Measurements from ENCODE around the gene KAT6B.

Gene KAT6B

DNA sequence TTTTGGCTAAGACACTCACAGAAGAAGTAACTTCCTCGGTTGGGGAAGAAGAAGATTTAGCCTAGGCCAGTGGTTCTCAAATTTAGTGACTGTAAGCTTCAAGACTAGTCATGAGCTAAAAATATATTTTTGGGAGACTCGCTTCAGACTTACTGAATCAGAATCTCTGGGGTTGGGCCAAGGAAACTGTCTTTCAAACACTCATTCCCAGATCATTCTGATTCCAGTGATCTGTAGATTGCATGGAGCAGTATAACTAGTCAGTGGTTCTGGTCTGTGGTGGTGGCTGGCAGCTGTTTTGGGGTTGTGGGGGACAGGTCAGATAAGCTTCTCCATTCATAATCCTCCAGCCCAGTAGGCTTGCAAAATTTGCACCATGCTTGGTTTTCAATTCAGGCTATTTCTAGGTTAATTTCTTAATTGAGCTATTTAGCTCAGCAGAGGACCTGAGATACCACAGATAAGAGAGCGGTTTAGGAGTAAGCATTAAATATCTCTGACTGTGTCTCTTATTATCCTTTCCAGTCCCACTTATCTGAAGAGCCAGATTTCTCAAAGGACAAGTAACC lies 3.8 kb upstream of the KAT6B start:
- H2BK15ac ChIP-seq (ENCODE audit: low read length) = no peak overlapping the region
- no peak for DNase-seq (ENCODE audit: low spot score)
- no peak overlapping the region for H4K91ac ChIP-seq (ENCODE audit: low read depth, low read length, poor library complexity)

DNA sequence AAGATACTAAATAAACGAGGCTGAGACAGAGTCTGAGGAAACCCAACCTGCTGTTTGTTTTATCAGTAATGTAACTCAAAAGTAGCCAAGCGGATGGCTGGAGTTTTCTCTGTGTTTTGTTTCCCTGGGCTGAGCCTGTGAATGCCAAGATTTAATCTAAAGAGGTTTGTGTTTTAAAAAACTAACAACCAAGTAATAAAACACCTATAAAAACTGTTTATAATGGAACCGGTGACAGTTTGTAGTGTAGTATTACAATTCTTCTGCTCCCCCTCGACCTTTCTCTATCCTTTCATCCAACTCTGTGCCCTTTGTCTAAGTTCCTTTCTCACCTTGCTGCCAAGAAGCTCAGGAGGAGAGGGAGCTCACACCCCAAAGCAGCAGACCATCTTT lies 2.6 kb upstream of the KAT6B start:
- Histone ChIP-seq H2BK12ac (ENCODE audit: low read length) (no peak overlapping the region), H3K23ac (ENCODE audit: low read depth, low read length, poor library complexity) (no peak overlapping the region), H3K9me3 (replicated peaks in 1 of 2; ENCODE audit: control insufficient read depth in 2 of 2, insufficient read depth in 1 of 2, low read depth in 1 of 2, low read length in 2 of 2) (peaks cover 0 to 3% of the 10 kb centered on the region in 2 donors), H4K91ac (ENCODE audit: low read depth, low read length, poor library complexity) (no peak overlapping the region), H2BK120ac (ENCODE audit: low read depth, low read length) (no peak overlapping the region), H3K18ac (ENCODE audit: low read length) (no peak overlapping the region), H3K79me1 (ENCODE audit: low read depth, low read length) (peaks cover 12% of the 10 kb centered on the region), H2BK15ac (ENCODE audit: low read length) (no peak overlapping the region), H3K27ac (replicated peaks; ENCODE audit: low read length) (no peak overlapping the region), H3K36me3 (replicated peaks in 1 of 2; ENCODE audit: control insufficient read depth in 2 of 2, insufficient read depth in 2 of 2, low read length in 2 of 2) (no peaks in the 10 kb centered on the region), H3K27me3 (ENCODE audit: control insufficient read depth in 3 of 3, insufficient read depth in 3 of 3, low read depth in 1 of 3, low read length in 3 of 3) (no peaks in the 10 kb centered on the region), H2AFZ (ENCODE audit: low read length) (peak overlapping the region; percentile 92), H3K9ac (ENCODE audit: low read depth, low read length, poor library complexity) (no peak overlapping the region), H2AK5ac (ENCODE audit: low read depth, low read length) (no peak overlapping the region), H2BK5ac (ENCODE audit: low read length) (no peak overlapping the region), H3K14ac (ENCODE audit: low read length) (no peak overlapping the region), H3K4me3 (ENCODE audit: low read length in 2 of 2) (peak overlapping the region in 1 of 2 donors; percentile 63), H3K4ac (ENCODE audit: low read length) (no peak overlapping the region), H4K8ac (ENCODE audit: low read depth, low read length) (no peak overlapping the region), H3K4me2 (ENCODE audit: insufficient read depth, low read length, poor library complexity, severe bottlenecking) (no peak overlapping the region), H3K4me1 (ENCODE audit: control insufficient read depth in 2 of 2, insufficient read depth in 1 of 2, low read depth in 1 of 2, low read length in 2 of 2) (peaks cover 10 to 13% of the 10 kb centered on the region in 2 donors)
- no CpG with 5 or more reads among the region's 4 CpGs for WGBS, 2 donors (ENCODE audit: extremely low coverage in 2 of 2, insufficient read length in 2 of 2, insufficient replicate concordance in 1 of 2)
- no peak for DNase-seq (ENCODE audit: low spot score)

More for the DNA sequence above, 3.8 kb upstream of the KAT6B start:
- H3K18ac ChIP-seq (ENCODE audit: low read length) = no peak overlapping the region
- no peak overlapping the region for H3K4me2 ChIP-seq (ENCODE audit: insufficient read depth, low read length, poor library complexity, severe bottlenecking)
- H2BK12ac ChIP-seq (ENCODE audit: low read length) = no peak overlapping the region
- no peaks in the 10 kb centered on the region for H3K36me3 ChIP-seq (replicated peaks in 1 of 2; ENCODE audit: control insufficient read depth in 2 of 2, insufficient read depth in 2 of 2, low read length in 2 of 2)
- H3K4ac ChIP-seq (ENCODE audit: low read length) = no peak overlapping the region
- no peaks in the 10 kb centered on the region for H3K9me3 ChIP-seq (replicated peaks in 1 of 2; ENCODE audit: control insufficient read depth in 2 of 2, insufficient read depth in 1 of 2, low read depth in 1 of 2, low read length in 2 of 2)
- no peak overlapping the region for H2AFZ ChIP-seq (ENCODE audit: low read length)
- no peak overlapping the region for H2BK120ac ChIP-seq (ENCODE audit: low read depth, low read length)
- no peak overlapping the region for H3K14ac ChIP-seq (ENCODE audit: low read length)
- no peak overlapping the region for H3K23ac ChIP-seq (ENCODE audit: low read depth, low read length, poor library complexity)
- peaks cover 8% of the 10 kb centered on the region for H3K79me1 ChIP-seq (ENCODE audit: low read depth, low read length)
- H2AK5ac ChIP-seq (ENCODE audit: low read depth, low read length) = no peak overlapping the region
- no peak overlapping the region for H4K8ac ChIP-seq (ENCODE audit: low read depth, low read length)
- H3K4me3 ChIP-seq (ENCODE audit: low read length in 2 of 2) = no peak overlapping the region
- no CpG with 5 or more reads among the region's 3 CpGs for WGBS, 2 donors (ENCODE audit: extremely low coverage in 2 of 2, insufficient read length in 2 of 2, insufficient replicate concordance in 1 of 2)
- peaks cover 10 to 11% of the 10 kb centered on the region in 2 donors for H3K4me1 ChIP-seq (ENCODE audit: control insufficient read depth in 2 of 2, insufficient read depth in 1 of 2, low read depth in 1 of 2, low read length in 2 of 2)
- H2BK5ac ChIP-seq (ENCODE audit: low read length) = no peak overlapping the region
- H3K27me3 ChIP-seq (ENCODE audit: control insufficient read depth in 3 of 3, insufficient read depth in 3 of 3, low read depth in 1 of 3, low read length in 3 of 3) = no peaks in the 10 kb centered on the region
- no peak overlapping the region for H3K27ac ChIP-seq (replicated peaks; ENCODE audit: low read length)
- H3K9ac ChIP-seq (ENCODE audit: low read depth, low read length, poor library complexity) = no peak overlapping the region

DNA sequence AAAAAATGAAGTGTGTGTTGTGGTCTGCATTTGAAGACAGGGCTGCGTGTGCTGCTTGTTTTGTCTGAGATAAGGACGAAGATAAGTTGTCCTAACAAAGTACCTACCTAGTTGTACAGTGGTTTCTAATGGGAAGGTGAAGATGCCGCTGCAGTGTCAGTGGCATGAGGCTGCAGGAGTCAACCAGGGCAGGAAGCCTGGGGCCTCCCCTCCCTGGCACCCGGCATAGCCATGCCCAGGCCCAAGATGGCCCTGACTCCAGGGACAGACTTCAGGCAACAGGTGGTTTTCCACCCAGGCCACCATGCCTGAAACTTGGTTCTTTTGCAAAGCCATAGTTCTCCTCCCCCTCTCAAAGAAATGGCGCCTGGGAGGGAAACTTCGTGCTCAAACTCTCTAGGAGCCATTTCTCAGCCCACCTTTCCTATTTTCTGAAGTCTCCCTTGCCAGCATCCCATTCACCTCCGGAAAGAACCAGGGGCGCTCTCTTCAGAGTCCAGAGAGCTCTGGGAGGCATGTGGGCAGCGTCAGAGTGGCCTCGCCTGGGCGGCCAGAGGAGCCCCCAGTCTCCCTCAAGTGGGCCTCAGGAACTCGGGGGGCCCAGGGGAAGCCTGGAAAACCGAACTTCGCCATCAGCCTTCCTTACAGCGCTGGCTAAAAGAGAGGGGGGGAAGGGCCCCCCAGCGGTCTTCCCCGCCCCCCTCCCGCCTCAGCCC lies 2.1 kb upstream of the KAT6B start:
- H2BK120ac ChIP-seq (ENCODE audit: low read depth, low read length) = peak overlapping the region; percentile 98
- peak overlapping the region; percentile 99 for H2BK5ac ChIP-seq (ENCODE audit: low read length)
- DNase-seq (ENCODE audit: low spot score) = no peak
- H3K36me3 ChIP-seq (replicated peaks in 1 of 2; ENCODE audit: control insufficient read depth in 2 of 2, insufficient read depth in 2 of 2, low read length in 2 of 2) = no peaks in the 10 kb centered on the region
- H3K27ac ChIP-seq (replicated peaks; ENCODE audit: low read length) = peak overlapping the region; percentile 99
- H2AK5ac ChIP-seq (ENCODE audit: low read depth, low read length) = peak overlapping the region; percentile 94
- H4K91ac ChIP-seq (ENCODE audit: low read depth, low read length, poor library complexity) = no peak overlapping the region
- H2AFZ ChIP-seq (ENCODE audit: low read length) = peak overlapping the region; percentile 92
- H3K4me1 ChIP-seq (ENCODE audit: control insufficient read depth in 2 of 2, insufficient read depth in 1 of 2, low read depth in 1 of 2, low read length in 2 of 2) = peaks cover 10 to 13% of the 10 kb centered on the region in 2 donors
- H3K9ac ChIP-seq (ENCODE audit: low read depth, low read length, poor library complexity) = peak overlapping the region; percentile 99
- H3K4me3 ChIP-seq (ENCODE audit: low read length in 2 of 2) = peak overlapping the region; percentile 63 to 99
- peak overlapping the region; percentile 100 for H3K18ac ChIP-seq (ENCODE audit: low read length)
- H3K27me3 ChIP-seq (ENCODE audit: control insufficient read depth in 3 of 3, insufficient read depth in 3 of 3, low read depth in 1 of 3, low read length in 3 of 3) = no peaks in the 10 kb centered on the region
- H3K79me1 ChIP-seq (ENCODE audit: low read depth, low read length) = peaks cover 12% of the 10 kb centered on the region
- H3K14ac ChIP-seq (ENCODE audit: low read length) = peak overlapping the region; percentile 97
- no CpG with 5 or more reads among the region's 18 CpGs for WGBS, 2 donors (ENCODE audit: extremely low coverage in 2 of 2, insufficient read length in 2 of 2, insufficient replicate concordance in 1 of 2)
- H3K4ac ChIP-seq (ENCODE audit: low read length) = no peak overlapping the region
- H2BK12ac ChIP-seq (ENCODE audit: low read length) = no peak overlapping the region
- peaks cover 0 to 3% of the 10 kb centered on the region in 2 donors for H3K9me3 ChIP-seq (replicated peaks in 1 of 2; ENCODE audit: control insufficient read depth in 2 of 2, insufficient read depth in 1 of 2, low read depth in 1 of 2, low read length in 2 of 2)
- H2BK15ac ChIP-seq (ENCODE audit: low read length) = peak overlapping the region; percentile 98
- peak overlapping the region; percentile 94 for H3K4me2 ChIP-seq (ENCODE audit: insufficient read depth, low read length, poor library complexity, severe bottlenecking)
- no peak overlapping the region for H4K8ac ChIP-seq (ENCODE audit: low read depth, low read length)
- H3K23ac ChIP-seq (ENCODE audit: low read depth, low read length, poor library complexity) = peak overlapping the region; percentile 98

DNA sequence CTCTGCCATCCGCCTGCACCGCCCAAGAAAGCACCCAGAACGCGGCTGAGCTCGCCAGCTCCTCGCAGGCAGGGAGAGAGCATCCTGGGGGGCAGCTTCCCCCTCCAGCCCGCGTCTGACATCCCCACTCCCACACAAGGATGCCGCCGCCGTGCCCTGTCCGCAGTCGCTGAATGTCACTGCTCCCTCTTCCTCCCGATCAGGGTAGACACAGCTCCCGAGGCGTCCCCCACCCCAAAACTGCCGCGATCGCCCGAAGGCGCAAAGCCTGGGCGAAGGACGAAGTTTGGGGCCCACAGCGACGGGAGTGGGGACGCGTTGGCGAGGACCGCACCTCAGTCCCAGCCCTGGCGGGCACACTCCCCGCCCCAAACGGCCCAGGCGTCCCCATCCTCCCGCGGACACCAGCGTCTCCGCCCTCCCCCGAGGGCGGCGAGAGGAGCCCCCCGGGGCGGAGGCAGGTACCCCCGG lies 1.5 kb upstream of the KAT6B start:
- peak; percentile 41 for DNase-seq (ENCODE audit: low spot score)
- H4K91ac ChIP-seq (ENCODE audit: low read depth, low read length, poor library complexity) = no peak overlapping the region
- WGBS, 2 donors (ENCODE audit: extremely low coverage in 2 of 2, insufficient read length in 2 of 2, insufficient replicate concordance in 1 of 2) = no CpG with 5 or more reads among the region's 43 CpGs

More for the DNA sequence above, 1.5 kb upstream of the KAT6B start:
- peak overlapping the region; percentile 98 for H2BK15ac ChIP-seq (ENCODE audit: low read length)
- H3K4me3 ChIP-seq (ENCODE audit: low read length in 2 of 2) = peak overlapping the region; percentile 63 to 99
- H3K14ac ChIP-seq (ENCODE audit: low read length) = peak overlapping the region; percentile 97
- peak overlapping the region; percentile 99 for H3K27ac ChIP-seq (replicated peaks; ENCODE audit: low read length)
- peaks cover 12% of the 10 kb centered on the region for H3K79me1 ChIP-seq (ENCODE audit: low read depth, low read length)
- no peak overlapping the region for H3K4ac ChIP-seq (ENCODE audit: low read length)
- peaks cover 0 to under 1% of the 10 kb centered on the region in 2 donors for H3K36me3 ChIP-seq (replicated peaks in 1 of 2; ENCODE audit: control insufficient read depth in 2 of 2, insufficient read depth in 2 of 2, low read length in 2 of 2)
- H2BK12ac ChIP-seq (ENCODE audit: low read length) = peak overlapping the region; percentile 90
- H3K9me3 ChIP-seq (replicated peaks in 1 of 2; ENCODE audit: control insufficient read depth in 2 of 2, insufficient read depth in 1 of 2, low read depth in 1 of 2, low read length in 2 of 2) = peaks cover 0 to 3% of the 10 kb centered on the region in 2 donors
- peak overlapping the region; percentile 92 for H2AFZ ChIP-seq (ENCODE audit: low read length)
- H2BK5ac ChIP-seq (ENCODE audit: low read length) = peak overlapping the region; percentile 99
- H3K4me1 ChIP-seq (ENCODE audit: control insufficient read depth in 2 of 2, insufficient read depth in 1 of 2, low read depth in 1 of 2, low read length in 2 of 2) = peaks cover 10 to 13% of the 10 kb centered on the region in 2 donors
- H3K4me2 ChIP-seq (ENCODE audit: insufficient read depth, low read length, poor library complexity, severe bottlenecking) = peak overlapping the region; percentile 94
- peak overlapping the region; percentile 98 for H3K23ac ChIP-seq (ENCODE audit: low read depth, low read length, poor library complexity)
- peak overlapping the region; percentile 100 for H3K18ac ChIP-seq (ENCODE audit: low read length)
- H4K8ac ChIP-seq (ENCODE audit: low read depth, low read length) = peak overlapping the region; percentile 82
- H3K9ac ChIP-seq (ENCODE audit: low read depth, low read length, poor library complexity) = peak overlapping the region; percentile 99
- peak overlapping the region; percentile 98 for H2BK120ac ChIP-seq (ENCODE audit: low read depth, low read length)
- peak overlapping the region; percentile 95 for H2AK5ac ChIP-seq (ENCODE audit: low read depth, low read length)
- H3K27me3 ChIP-seq (ENCODE audit: control insufficient read depth in 3 of 3, insufficient read depth in 3 of 3, low read depth in 1 of 3, low read length in 3 of 3) = no peaks in the 10 kb centered on the region
